HG02588 (cell line): Measurements from ENCODE around the gene TM6SF1.
"Not testable (repeated sequence)": the region's sequence is repeated elsewhere in the genome, so short reads cannot be mapped to it uniquely, and the experiment has no call there.

Experiments used
- ATAC-seq: cut with Tn5 transposase; IDR thresholded peaks from one replicate; pipeline ENCODE4 v1.9.1; 2021; ENCODE audit warnings: mild to moderate bottlenecking, moderate library complexity; ENCODE audit not compliant: unreplicated experiment

TM6SF1 gene

DNA sequence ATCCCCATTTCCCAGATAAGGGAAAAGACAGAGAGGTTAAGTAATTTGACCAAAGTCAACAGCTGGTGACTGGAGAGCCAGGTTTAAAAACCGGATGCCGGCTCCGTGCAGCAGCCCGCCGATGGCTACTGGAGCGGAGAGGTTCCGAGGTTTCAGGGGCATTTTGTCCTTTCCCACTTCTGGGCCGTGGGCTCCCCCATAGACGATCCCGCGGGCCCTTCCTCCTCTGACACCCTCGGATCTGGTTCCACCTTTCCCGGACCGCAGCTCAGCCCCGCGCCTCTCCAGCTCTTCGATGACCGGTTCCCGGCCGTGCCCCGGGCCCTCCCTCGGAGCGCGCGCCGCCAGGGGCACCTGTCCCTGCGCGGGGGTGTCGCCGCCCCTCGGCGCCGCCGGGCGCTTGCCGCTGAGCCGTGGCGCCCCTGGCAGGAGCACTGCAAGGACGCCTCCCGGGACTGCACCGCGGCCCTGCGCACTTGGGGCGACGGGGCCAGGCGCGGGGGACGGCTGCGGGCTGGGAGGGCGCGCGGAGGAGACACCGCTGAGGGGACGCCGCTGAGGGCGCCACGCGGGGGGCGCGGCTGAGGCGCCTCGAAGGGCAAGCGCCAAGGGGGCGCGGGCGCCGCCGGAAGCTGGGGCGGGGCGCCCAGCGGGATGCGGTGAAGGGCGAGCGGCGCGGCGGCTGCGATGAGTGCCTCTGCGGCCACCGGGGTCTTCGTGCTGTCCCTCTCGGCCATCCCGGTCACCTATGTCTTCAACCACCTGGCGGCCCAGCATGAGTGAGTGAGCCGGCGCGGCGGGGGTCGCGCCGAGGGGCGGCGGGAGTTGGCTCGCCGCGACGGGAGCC, at the start of gene TM6SF1:
Gene TM6SF1 (plus strand): TSS at position 652 of the 847 bp plus-strand sequence. CDS start 36 bp downstream, at position 688.
- no peak for ATAC-seq

DNA sequence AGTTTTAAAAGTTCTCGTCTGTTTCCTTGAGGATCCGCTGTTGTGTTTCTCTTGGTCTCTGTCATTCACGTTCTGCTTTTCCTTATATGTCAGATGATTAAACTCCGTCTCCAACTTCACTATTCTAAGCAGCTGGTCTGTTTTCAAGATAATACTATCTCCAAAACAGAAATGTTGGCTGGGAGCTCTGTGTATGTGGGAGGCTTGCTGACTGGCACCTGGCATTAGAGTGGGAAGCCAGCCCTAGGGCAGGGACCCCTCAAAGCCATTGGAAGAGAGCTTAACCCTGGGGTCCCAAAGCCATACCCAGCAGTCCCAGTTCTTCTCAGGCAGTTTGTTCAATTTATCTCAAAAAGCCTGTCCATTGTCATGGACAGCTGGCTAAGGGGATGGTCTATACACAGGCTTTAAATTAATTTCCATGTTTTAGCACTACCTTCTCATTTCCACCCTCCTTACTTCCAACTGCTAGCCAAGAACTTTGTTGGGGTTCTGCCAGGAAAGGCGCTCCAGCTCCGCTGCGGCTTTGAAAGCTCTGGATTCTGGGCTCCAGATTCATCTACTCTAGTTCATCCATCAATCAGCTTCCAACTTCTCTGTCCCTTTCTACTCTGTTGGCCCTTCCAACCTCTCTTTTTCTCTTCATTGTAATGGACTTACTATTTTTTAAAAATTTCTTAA, 49.6 kb upstream of the TM6SF1 start:
- no peak for ATAC-seq

DNA sequence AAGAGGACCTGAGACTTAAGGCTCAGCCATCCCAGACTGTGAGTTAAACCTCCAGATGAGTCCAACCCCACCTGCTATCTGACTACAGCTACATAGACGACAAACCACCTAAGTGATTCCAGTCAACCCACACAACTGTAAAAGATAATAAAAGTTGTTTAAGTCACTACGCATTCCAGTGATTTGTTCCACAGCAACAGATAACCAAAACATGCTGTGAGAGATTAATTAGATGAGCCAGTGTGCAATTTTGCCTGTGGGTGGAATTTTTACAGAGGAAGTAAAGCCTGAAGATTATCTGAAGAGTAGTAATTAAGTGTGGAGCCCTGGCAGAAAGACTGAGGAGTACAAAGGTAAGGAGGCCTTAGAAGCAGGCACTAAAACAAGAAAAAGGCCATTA, 45.8 kb upstream of the TM6SF1 start:
- ATAC-seq, result no peak

DNA sequence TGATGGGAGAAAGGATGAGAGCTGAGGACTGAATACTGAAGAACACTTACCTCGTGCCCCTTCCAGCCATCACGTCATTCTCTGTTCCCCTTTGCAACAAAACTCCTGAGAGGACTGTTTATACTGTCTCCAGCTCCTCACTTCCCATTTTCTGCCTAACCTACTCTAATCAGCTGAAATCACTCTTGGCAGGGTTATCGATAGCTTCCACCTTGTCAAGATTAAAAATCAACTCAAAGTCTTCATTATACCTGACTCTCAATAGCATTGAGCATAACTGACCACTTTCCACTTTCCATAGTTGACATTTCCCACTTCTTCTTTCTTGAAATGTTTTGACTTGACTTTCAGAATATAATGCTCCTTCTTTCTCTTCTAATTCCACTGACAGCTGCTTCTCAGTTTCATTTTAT, 44.7 kb upstream of the TM6SF1 start:
- ATAC-seq, result no peak

DNA sequence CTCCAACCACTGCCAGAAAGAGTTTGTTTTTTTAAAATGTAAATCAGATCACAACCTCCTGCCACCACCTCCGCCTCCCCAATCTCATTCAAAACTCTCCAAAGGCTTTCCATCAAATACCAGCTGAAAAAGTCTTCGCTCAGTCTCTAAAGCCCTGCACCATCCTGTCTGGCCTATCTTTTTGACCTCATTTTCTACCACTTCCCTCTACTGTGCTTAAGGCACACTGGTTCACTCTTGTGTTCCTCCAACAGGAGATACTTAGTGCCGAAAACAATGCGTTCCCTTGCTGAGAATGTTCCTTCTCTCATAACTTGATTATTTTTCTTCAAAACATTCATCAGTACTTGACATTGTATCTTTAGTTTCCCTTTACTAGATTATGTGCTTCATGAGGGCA, 43.9 kb upstream of the TM6SF1 start:
- no peak for ATAC-seq

DNA sequence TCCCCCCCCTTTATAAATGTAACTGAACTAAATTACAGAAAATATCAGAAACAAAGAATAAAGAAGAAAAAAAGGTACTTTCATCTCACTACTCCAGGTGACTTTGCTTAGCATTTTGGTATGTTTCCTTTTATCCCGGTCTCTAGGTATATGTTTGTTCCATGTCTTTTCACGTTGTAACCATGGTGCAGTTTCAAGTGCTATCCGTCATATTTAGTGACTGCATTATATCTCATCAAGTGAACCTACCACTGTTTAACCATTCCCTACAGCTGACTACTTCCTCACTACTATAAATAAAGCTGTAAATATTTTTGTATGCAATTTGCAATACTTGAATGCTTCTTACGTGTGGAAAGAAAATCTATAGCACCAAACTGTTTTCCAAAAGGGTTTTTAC, 42.6 kb upstream of the TM6SF1 start:
- no peak for ATAC-seq

DNA sequence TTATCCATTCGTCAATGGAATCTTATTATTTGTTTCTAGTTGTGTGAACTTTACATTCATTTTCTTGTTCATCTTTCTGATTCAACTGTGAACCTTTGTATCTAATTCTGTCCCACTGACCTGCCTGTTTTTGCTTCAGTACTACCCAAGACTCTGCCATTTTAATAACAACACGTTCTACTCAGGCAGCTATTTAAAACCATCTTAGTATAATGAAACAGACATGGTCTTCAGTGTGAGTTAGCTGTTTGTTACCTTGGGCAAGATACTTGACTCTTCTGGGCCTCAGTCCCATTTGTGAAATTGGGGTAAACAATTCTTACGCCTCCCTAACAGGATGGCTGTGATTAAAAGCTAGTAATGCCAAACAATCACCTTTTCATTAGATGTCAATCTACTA, 42.0 kb upstream of the TM6SF1 start:
- no peak for ATAC-seq

DNA sequence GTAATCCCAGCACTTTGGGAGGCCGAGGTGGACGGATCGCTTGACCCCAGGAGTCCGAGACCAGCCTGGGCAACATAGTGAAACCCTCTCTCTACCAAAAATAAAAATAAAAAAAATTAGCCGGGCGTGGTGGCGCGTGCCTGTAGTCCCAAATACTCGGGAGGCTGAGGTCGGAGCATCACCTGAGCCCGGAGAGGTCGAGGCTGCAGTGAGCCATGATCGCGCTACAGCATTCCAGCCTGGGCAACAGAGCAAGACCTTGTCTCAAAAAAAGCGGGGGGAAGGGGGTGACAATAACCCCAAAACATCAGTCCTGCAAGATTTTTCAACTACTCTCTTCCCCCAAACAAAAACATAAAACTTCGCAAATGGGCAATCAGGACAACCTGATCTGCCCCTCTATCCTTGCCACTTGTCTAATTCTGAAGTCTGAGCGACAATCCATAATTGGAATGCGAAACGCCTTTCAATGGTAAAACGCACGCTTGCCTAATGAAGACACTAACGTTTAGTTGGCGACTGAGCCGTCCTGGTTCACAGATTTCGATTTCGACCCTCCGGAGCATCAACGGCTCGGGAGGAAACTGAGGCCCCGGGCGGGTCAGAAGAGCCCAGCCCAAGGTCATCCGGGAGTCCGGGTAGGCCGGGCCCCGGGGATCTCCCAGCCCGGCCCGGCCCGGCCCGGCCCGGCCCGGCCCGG, 41.3 kb upstream of the TM6SF1 start:
- ATAC-seq, result no peak

DNA sequence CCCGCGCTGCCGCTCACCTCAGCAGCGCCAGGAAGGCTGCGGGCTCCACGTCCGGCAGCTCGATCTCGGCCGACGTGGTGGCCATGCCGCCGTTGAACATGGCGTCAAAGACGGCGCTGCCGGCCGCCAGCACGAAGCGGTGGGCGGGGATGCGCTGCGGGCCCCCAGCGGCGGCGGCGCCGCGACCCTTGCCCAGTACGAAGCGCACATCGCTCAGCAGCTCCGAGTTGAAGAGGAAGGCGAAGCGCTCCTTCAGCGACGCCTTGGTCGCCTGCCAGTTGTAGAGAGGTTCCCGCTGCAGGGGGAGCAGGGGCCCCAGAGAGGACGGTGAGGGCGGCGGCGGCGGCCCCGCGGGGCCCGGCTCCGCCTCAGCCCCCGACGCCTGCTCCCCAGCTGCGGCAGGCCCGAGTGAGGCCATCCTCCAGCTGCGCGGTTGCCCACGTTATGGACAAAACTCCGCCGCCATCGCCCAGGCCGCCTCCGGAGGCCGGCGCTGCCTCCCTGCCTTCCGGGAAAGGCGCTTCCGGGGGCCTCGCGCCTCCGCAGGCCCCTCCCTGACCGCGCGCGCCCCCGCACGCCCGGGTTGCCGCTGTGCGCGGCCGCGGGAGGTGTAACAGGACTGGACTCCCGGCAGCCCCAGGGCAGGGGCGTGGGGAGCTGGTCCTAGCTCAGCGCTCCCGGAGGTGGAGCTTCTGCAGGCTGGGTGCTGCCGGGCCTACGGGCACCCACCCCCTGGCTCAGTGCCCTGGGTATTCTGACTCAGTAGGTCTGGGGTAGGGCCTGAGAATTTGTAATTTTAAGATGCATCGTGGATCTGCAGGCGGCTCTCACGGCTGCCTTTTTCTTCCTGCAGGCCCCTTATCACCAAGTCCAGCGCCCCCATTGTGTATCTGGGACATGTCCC, 40.5 kb upstream of the TM6SF1 start, which contains the start of gene BTBD1:
Gene BTBD1 (minus strand): TSS at position 519 of the 904 bp plus-strand sequence. CDS start 101 bp downstream, at position 418.
- peak; percentile 84 for ATAC-seq

DNA sequence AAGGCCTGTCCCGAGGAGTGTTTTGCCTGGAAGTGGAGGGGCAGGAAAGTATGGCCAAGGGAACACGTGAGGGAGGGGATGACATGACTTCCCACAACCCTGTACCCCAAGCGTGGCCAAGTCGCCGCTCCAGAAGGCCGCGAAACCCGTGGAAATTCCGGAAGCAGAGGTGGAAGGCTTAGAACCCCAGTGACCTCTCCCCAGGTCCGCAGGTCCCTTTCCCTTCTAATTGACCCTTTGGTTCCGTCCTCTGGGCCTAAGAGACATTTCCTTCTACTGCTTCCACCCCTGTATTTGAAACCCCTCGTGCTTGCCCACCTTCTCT, 39.8 kb upstream of the TM6SF1 start:
- no peak for ATAC-seq

DNA sequence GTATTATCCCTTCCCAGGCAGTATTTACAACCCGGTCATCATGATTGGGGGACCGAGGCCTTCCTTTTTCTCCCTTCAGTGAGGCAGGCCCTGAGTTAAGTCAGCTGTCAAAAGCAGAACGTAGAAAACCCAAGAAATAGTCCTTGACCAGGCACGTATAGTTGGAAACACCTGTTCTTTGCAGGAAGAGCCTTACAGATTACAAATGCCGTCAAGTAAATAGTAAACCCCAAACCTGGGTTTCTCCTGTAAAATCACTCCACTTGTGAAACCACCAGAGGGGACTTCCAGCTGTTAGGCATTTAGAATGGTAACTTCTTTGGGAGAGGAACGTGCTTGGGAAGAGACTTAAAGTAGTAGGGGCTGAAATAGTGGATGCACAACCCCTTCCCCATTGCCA, 39.4 kb upstream of the TM6SF1 start:
- no peak for ATAC-seq

DNA sequence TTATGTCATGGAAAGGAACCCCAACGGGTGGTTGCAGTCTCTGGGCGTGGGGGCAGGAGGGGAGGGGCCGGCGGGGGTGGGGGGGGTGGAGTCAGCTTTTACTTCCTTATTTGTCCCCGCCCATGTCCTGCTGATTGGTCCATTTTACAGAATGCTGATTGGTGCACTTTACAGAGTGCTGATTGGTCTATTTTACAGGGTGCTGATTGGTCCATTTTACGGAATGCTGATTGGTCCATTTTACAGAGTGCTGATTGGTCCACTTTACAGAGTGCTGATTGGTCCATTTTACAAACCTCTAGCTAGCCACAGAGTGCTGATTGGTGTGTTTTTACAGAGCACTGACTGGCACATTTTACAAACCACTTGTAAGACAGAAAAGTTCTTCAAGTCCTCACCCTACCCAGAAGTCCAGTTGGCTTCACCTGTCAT, 38.2 kb upstream of the TM6SF1 start:
- not testable (repeated sequence) for ATAC-seq

DNA sequence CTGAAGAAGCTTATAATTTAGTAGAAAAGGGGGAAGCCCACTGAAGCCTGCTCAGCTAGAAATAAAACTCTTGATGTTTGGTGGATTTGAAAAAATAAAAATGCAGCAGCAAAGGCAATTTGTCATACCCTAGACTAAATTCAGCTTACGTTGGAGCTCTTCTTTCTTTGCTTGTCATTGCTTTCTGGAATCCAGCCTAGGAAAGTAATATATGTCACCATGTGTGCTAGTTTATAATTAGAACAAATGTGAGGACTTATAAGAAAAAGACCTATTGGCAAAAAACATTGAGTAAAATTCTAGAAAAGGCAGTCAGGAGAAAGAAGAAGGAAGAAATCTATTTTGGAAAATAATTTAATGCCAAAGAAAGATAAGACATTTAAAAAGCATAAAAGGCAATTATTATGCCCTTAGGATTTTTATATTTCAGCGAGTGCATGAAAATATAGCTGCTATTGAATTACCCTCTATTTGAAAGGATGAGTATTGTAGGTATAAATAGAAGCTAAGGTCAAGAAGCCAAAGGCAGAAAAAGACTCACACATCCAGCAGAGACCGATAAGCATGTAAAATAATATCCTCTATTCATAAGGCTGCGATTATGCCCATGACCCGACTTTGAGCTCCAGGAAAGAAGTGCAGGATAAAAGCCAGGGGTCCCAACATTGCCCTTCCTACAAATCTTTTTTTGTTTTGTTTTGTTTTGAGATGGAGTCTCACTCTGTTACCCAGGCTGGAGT, 29.8 kb upstream of the TM6SF1 start:
- ATAC-seq, result no peak

DNA sequence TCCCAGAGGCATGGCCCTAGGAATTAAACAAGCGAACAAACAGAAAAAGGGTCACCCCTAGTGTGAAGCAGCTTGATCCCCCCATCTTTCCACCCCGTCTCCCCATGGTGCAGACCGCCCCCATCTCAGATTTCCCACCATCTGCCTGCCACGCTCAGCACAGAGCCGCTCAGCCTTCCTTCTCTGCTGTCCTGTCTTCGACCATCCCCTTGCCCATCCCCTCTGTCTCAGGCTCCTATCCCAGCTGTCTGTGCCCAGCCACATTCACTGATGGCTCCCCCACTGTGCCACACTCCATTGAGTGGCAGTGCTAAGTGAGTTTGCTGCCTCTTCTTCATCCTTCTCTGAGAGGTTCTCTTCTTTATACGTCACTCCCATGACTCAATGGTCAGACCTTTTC, 28.7 kb upstream of the TM6SF1 start:
- ATAC-seq, result no peak

DNA sequence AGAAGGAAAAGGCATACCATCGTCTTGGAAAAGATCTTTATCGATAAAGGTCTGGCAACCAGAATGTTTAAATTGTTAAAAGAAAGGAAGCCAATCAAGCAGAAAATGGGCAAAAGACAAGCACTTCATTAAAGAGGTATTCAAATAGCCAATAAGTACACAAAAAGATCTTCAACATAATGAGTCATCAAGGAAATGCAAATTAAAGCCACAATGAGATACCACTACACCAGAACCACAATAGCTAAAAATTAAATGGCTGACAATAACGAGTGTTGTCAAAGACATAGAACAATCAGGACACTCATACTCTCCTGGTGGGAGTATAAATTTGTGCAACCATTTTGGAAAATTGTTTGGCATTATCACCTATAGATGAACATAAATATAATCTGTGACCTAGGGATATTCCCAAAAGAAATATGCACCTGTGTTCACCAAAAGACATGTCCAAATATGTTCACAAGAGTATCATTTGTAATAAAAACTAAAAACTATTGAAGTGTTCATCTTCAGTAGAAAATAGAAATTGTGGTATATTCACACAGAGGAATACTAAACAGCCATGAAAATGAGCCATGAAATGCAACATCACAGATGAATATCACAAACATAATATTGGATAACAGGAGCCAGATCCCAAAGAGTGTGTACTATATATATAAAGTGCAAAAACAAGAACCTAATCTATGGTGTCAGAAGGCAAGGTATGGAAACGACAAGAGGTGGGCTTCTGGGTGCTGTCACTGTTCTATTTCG, 26.0 kb upstream of the TM6SF1 start:
- ATAC-seq, result no peak

DNA sequence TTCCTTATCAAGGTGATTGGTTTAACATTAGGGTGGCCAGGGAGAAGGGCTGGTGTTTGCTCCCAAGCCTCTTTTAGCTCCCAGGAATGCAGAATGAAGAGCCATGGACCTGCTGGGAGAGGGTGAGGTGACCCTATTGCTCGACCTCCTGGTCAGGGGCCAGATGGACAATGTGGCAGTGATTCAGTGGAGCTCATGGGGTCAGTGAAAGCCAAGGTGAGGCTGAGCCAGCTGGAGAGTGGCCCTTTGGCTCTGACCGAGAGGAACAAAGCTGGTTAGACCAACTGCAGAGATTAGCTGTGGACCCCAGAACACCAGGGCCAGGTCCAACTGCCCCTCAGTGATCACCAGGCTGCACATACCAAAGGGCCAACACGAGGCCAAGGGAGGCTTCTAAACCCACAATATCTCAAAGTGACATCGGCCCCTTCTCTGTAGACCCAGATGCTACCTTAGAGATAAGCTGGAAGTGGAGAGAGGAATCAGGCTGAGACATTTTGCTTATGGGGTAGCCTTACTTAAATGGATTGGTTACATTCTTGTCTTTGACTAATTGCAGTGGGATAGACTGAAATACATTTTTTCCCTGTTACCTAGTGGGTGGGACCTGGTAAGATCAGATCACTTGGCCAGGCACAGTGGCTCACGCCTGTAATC, 24.6 kb upstream of the TM6SF1 start:
- no peak for ATAC-seq

DNA sequence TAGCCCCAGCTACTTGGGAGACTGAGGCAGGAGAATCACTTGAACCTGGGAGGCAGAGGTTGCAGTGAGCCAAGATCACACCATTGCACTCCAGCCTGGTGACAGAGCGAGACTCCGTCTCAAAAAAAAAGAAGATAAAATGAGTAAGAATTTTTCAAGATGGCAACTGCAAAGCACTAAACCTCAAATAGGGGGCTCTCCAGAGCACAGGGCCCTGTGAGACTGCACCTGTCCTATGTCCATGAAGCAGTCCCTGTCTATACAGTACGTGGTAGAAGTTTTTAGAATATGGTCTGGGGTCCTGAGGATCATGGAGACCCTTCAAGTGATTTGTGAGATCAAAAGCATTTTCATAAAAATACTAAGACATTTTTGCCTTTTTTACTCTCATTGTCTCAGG, 22.0 kb upstream of the TM6SF1 start:
- ATAC-seq, result not testable (repeated sequence)

DNA sequence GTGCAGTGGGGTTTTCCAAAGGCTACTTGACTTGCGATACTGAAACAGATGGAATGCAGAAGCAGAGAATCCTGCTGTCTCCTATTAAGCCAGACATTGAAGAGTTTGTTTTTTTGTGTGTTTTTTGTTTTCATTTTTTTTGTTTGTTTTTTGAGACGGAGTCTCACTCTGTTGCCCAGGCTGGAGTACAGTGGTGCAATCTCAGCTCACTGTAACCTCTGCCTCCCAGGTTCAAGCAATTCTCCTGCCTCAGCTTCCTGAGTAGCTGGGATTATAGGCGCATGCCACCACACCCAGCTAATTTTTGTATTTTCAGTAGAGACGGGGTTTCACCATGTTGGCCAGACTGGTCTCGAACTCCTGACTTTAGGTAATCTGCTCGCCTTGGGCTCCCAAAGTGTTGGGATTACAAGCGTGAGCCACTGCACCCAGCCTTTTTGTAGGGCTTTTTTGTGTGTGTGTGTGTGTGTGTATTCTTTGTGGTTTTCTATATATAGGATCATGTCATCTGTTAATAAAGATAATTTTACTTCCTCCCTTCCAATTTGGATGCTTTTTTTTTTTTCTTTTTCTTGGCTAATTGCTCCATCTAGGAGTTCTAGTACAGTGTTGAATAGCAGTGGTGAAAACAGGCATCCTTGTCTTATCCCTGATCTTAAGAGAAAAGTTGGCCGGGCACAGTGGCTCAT, 21.4 kb upstream of the TM6SF1 start:
- ATAC-seq, result not testable (repeated sequence)
